ENCODE measurements around the gene HOXC6.

The HOXC6 gene

DNA sequence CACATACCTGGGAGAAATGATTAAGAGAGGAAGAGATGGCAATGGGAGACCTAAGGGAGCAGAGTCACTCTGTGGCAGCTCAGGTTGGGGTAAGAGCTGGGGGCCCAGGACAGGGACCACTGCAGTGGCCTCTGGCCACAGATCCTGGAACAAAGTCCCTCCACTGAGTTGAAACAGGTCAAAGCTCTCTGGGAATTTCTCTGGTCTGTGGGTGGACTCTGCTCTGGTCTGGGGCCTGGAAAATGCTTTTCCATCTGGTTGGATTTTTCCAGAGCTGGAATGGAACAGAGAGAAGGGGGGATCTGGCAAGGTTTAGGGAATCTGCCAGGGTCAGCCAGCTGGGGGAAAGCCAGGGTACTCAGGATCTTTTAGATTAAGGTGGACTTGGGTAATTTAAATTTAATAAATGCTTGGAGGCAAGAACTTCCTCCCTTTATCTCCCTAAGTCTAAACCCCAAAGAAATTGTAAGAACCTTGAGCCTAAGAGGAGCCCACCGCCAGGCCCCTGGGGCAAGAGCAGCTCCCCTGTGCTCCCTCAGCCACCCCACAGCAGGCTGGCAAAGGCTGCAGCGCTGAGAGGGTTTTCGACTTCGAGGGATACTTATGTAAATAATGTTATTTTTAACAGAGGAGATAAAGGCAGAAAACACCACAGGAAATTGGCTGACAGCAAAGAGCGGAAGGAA lies 39.6 kb upstream of the HOXC6 start:
- in situ Hi-C loops (cut with HindIII; ENCODE audit: low pct_ligation_motif_present, low pct_unique_long_range_greater_than_20kb, low sequenced_read_pairs): no loop called here
- no peak for DNase-seq

DNA sequence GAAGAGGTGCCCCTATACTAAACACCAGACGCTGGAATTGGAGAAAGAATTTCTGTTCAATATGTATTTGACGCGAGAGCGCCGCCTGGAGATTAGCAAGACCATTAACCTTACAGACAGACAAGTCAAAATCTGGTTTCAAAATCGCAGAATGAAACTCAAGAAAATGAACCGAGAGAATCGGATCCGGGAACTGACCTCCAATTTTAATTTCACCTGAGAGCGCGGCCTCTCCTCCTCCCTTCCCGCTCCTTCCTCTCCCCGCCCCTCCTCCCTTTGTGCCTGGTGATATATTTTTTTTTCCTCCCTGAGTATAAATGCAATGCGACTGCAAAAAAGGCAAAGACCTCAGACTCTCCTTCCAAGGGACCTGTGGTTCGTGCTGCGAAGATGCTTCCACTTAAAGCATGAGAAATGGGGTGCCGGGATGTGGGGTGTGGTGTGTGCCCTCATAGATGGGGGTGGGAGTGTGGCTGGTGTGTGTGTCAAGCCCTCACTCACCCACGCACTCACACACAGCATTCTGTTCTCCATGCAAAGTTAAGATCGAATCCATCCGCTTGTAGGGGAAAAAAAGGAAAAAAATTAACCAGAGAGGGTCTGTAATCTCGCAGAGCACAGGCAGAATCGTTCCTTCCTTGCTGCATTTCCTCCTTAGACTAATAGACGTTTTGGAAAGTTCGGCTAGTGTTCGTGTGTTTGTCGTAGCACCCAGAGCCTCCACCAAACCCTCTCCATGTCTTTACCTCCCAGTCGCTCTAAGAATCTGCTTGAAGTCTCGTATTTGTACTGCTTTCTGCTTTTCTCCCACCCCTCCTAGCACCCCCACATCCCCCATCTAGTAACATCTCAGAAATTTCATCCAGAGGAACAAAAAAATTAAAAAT lies 38.8 kb upstream of the HOXC6 start:
- in situ Hi-C loops (cut with HindIII; ENCODE audit: low pct_ligation_motif_present, low pct_unique_long_range_greater_than_20kb, low sequenced_read_pairs): no loop called here
- peak; percentile 44 for DNase-seq

DNA sequence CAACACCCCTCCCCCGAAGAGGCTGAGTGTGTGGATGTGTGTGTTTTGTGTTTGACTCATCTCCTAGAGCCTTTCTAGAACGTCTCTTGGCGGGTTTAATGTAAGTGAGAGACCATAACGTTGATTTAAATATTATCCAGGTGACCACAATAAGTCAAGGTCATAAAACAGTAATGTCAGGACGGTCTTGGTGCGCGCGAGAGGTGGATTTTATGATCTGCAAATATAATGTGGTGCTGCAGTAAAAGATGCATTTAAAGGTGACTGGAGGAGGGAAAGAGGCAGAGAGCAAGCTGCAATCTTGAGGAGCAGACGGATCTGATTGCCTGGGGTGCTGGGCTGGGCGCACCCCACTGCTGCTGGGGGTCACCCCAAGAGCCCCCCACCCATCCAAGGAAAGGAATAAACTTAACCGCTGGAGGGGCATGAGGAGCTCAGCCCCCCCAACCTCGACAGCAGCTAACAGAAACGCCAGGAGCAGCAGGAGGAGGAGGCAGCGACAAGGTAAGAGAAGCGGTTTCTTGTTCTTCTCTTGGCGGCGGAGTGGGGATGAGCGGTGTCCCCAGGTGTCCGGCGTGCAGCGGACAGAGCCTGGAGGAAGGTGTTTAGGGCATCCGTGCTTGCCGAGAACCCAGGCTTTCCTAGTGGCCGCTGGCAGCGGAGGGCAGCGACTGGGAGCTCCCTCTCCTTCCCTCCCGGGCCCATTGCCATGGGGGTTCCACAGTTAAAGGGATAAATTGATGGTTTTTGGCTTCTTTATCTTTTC lies 37.7 kb upstream of the HOXC6 start:
- in situ Hi-C loops (cut with HindIII; ENCODE audit: low pct_ligation_motif_present, low pct_unique_long_range_greater_than_20kb, low sequenced_read_pairs): no loop called here
- DNase-seq: no peak

DNA sequence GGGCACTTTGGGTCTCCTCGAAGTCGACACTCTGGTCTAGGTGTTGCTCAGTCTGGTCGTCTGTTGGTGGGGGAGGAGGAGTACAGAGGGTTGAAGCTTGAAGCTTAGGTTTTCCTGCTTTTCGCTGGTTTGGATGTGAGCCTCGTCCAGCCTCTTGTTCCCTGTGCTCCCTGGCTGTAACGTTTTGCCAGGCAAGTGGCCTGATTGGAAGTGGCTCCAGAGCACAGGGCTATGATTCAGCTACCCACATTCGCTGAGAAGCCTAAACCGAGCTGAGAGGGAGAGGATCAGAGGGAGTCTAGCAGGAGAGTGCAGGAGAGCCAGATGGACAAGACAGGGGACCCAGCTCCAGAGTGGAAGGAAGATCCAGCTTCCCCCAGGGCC lies 37.2 kb upstream of the HOXC6 start:
- no peak for DNase-seq
- in situ Hi-C loops (cut with HindIII; ENCODE audit: low pct_ligation_motif_present, low pct_unique_long_range_greater_than_20kb, low sequenced_read_pairs): no loop called here

DNA sequence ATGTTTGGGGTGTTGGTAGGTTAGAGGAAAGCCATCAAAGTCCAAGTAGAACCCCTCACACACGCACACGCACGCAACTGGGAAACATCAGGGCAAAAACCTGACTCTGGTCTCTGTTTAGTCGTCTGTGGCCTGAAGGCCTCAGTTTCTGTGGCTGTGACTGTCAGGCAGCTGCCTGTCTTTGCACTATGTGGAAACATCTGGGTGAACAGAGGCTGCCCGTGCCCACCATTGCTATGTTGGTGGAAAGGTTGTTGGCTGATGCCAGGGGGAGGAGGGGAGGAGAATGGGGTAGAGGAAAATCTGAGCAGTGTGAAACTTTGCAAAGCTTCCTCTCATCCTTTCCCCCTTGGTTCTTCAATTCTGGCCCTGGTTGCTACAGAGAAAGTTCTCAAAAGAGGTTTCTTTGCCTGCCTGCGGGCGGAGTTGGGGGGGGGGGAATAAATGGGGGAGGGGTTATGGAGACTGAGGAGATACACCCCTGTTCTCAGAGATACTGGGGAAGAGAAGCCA lies 35.8 kb upstream of the HOXC6 start:
- in situ Hi-C loops (cut with HindIII; ENCODE audit: low pct_ligation_motif_present, low pct_unique_long_range_greater_than_20kb, low sequenced_read_pairs): no loop called here
- DNase-seq: no peak

DNA sequence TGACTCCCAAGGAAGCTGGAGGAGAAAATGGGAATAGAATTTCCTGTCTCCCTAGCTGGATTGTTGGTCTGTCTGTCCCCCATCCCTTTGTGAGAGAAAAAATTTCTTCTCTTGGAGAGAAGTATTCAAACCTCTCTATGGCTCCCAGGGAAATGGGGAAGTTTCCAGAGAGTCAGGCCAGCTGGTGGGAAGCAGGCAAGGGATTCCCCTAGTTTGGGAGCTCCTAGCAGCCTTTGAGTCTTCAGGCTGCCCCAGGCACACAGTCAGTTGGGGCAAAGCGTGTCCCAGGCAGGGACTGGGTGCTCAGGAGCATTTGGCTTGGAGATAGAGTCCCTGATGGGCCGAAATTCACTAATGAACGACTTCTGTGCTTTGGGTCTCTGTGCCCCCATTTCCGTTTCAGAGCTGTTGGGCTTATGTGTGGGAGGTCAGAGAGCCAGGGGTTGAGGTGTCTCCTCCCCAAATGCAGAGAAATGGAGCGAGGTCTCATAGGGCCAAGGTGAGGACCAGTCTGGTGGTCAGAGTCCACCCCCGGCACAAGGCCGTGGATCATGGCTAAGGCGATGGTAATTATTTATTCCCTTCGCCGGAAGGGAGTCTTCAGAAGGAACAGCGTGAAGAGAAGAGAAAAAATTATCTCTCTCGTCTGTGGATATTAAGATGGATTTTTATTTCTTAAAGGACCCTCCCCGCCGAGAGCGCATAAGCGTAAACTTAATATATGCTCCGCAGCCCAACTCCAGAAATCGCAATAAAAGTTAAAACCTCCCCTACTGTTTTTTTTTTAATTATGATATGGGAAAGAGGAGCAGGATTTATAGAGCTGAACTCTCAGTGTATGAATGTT lies 34.9 kb upstream of the HOXC6 start:
- in situ Hi-C loops (cut with HindIII; ENCODE audit: low pct_ligation_motif_present, low pct_unique_long_range_greater_than_20kb, low sequenced_read_pairs): no loop called here

DNA sequence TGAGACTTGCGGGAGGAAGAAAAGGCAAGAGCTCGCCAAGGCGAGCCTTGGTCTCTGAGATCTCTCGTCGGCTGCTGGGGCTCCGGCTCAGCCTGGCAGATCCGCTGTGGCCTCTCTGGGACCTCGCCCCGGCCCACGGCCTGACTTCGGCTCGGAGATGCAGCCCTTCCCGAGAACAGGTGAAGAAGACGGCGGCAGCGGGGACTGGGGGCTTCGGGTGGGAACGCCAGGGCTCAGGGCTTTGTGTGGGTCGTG lies 34.3 kb upstream of the HOXC6 start:
- in situ Hi-C loops (cut with HindIII; ENCODE audit: low pct_ligation_motif_present, low pct_unique_long_range_greater_than_20kb, low sequenced_read_pairs): no loop called here

More for the DNA sequence above, 34.9 kb upstream of the HOXC6 start:
- no peak for DNase-seq

DNA sequence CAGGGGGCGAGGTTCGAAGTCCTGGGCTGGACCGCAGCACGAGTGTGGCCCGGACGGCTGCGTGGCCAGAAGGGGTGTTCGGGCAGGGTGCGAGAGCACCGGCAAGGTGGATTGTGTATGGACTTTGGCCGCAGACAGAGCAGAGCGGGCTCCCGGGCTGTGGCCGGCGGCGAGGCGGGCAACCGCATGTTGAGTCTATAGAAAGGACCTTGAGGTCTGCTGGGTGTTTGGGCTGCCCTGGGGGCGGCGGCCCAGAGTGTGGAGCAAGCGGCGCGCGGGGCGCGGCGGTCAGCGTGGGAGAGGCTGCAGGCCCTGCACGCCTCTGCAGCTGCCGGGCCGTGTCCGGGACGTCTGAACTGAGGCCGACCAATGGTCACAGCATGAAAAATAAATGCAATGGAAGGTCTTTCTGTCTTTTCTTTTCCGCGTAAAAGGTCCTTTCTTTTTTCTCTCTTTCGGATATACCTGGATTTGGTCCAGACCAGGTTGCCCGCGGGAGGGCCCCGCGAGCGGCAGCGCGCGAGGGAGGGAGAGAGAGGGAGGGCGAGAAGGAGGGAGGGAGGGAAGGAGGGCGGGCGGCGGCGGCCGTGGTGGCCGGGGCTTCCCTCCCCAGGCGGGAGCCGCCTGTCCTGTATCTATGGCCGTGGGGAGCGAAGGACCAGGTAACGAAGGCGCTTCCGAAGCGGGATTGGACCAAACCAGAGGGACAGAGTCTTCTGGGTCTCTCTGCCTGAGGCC lies 33.8 kb upstream of the HOXC6 start:
- in situ Hi-C loops (cut with HindIII; ENCODE audit: low pct_ligation_motif_present, low pct_unique_long_range_greater_than_20kb, low sequenced_read_pairs): no loop called here
- peak; percentile 46 for DNase-seq

More for the DNA sequence above, 34.3 kb upstream of the HOXC6 start:
- no peak for DNase-seq

DNA sequence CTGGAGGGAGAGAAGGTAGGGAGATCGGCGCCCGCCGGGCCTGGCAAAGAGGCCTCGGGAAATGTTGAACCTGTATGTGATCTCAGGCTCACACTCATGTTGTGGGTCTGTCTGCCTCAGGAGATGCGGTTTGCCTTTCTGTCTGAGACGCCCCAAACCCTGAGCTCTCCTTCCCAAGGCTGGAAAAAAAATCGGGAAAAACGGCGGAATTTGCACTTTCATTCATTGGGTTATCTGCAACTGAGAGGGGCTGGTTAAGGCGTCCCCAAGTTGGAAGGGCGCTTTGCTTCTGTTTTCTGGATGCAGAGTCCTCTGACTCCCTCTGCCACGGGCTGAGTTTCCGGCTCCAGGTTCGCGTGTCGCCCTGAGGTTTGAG lies 33.2 kb upstream of the HOXC6 start:
- in situ Hi-C loops (cut with HindIII; ENCODE audit: low pct_ligation_motif_present, low pct_unique_long_range_greater_than_20kb, low sequenced_read_pairs): no loop called here
- DNase-seq: peak; percentile 65

DNA sequence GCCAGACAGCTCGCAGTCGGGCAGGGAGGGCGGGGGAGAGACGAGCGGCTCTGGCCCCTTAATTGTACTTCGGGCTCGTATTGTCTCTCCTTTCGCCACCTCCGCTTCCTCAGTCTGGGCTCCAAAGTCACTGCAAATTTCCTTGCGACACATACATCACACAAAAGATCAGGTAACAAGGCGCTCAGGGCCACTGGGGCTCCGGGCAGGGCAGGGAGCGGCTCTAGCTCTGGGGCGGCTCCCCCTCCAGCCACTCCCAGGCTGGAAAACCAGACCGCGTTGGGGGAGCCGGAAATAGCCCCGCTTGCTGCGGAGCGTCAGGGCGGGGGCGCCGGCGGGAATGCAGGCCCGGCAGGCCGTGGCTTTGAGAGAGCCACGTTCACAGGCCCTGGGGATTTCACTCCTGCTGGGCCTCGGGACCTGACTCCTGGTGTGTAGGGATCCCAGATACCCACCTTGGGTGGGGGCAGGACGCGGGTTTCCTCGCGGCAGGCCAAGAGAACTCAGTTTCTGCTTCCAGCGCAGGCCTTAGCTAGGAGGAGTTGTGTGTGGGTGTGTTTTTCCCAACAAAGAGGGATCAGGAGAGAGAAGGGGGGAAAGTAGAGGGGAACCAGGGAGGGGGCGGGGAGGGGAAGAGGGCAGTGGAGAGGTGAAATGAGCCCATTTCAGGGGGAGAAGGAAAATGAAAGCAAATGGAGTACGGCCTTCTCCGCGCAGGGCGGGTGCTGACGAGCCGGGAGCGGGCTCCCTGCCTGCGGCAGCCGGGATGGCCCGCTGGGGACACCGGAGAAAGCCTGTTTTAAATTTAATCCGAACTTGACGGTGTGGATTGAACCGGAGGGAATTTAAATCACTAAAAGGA lies 32.6 kb upstream of the HOXC6 start:
- in situ Hi-C loops (cut with HindIII; ENCODE audit: low pct_ligation_motif_present, low pct_unique_long_range_greater_than_20kb, low sequenced_read_pairs): no loop called here
- peak; percentile 86 for DNase-seq

DNA sequence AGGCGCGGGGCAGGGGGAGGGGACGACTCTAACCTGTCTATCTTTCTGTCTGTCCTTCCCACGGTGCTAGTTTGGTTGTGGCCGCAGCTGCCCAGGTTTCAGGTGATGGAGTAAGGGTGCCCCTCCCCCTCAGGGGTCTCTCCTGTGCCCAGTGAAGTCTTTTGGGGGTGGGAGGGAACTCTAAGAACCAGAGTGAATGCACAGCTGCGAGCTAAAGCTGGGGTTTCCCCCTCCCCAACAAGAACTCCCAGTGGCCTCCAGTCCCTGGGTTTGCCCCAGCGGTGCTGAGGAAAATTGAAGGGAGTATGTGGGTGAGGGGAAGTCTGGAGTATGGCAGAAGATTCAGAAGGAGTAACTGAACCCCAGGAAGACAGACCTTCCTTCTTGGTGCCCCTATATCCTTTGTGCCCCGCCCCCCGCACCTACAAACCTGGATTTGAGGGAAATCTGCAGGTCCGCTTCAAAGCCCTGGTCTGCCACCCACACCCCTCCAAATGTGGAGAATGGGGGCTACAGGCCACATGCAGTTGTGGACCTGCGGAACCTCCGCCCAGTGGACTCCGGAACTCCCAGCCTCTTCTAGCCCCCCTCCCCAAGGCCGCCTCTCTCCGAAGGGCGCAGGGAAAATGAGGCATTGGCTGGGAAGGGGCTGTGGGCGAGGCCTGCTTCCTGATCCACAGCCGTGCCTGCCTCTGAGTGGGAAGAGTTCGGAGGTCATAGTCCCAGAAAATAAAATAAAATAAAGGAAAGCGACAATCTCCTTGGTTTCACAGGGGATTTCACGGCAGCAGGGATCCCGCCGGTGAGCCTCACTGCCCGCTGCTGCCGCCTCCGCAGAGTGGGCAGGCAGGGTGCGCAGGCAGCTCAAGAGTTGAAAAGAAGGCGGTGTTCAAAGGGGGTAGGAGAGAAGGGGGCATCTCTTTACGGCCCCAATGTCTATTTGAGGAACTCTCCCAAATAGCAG lies 31.7 kb upstream of the HOXC6 start:
- in situ Hi-C loops (cut with HindIII; ENCODE audit: low pct_ligation_motif_present, low pct_unique_long_range_greater_than_20kb, low sequenced_read_pairs): no loop called here
- DNase-seq: peak; percentile 49

DNA sequence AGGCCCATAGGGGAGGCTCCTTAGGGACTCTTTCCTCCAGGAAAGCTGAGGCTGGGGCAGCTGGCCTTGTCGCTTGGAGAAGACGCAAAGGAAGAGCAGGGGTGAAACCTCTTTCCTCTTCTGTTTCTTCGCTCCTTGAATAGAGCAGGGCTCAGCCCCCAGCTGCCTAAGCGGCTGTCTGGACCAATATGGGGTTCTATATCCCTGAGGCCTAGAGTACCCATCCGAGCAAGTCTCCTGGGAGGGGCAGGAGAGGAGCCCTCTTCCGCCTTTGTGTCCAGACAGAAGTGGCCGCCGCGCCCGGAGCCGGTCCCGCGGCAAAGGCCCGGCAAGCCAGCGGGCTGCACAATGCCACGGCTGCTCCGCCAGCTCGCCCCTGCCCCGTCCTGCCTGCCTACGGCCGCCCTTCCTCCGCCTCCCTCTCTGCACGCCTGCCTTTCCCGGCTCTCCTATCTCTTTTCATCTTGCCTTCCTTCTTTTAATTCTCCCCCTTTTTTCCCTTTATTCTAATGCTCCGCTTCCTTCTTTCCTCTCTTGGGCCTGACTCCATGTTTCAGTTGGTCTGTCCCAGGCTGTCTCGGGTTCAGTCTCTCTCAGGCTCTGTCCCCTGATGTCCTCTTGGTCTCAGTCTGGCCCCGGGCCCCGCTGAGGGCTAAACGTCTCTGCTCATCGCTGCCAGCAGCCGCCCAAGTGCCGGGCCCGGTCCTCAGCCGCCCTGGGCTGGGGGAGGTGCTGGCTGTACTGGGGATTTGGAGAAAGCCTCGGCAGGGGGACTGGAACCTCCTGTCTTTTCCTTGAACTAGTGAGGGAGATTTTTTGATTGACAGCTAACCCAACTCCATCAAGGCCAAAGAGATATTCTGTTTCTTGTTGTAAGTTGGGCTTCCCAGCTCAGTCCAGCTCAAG lies 30.8 kb upstream of the HOXC6 start:
- in situ Hi-C loops (cut with HindIII; ENCODE audit: low pct_ligation_motif_present, low pct_unique_long_range_greater_than_20kb, low sequenced_read_pairs): no loop called here
- DNase-seq: no peak

DNA sequence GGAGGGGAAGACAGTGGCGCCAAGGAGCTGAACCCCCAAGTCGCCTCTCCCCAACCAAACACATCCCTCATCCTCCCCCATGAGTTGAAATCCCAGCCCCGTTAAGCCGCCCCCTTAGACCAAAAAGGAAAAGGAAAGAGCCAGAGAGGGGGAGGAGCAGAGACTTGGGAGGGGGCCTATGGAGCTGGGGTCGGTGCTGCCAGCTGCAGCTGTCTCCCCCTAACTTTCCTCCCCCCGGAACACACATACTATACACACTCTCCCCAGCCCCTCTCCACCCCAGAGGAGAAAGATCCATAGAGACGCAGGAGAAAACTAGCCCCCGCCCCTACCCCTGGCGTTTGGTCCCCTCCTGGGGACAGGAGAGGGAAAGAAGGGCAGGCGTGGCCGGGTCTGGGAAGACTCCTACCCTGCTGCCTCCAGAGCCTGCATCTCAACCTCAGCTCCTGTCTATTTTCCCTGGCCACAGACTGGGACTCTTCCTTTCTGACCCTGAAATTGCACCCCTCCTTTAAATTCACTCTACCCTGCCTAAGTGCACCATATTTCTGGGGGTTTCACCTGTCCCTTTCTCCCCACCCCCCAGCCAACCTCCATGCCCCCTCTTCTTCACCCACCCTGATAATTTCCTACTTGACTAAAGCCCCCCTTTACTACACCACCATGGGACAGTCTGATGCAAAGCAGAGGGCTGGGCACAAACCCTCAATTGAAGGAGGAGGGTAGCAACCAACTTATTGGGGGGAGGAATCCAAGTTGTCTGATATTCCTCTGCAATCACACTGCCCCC lies 29.9 kb upstream of the HOXC6 start:
- no peak for DNase-seq
- in situ Hi-C loops (cut with HindIII; ENCODE audit: low pct_ligation_motif_present, low pct_unique_long_range_greater_than_20kb, low sequenced_read_pairs): no loop called here

DNA sequence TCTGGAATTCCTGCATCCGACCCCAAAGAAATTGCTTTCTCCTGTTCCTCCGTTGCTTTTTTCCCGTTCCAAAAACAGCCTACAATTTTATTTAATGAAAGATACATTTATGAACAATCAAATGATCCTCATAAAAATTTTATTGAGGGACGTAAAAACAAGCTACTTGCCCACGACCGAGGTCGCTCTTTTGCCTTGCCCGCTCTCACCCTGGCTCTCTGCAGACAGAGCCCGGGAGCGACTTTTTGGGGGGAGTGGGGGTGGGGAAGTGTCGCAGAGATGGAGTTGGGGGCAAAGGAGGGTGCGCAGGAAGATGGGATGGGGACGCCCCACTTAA lies 29.4 kb upstream of the HOXC6 start:
- in situ Hi-C loops (cut with HindIII; ENCODE audit: low pct_ligation_motif_present, low pct_unique_long_range_greater_than_20kb, low sequenced_read_pairs): no loop called here
- DNase-seq: no peak
